Motor neuron (in vitro differentiated cells): Measurements from ENCODE around the gene OR2V2. TPM values are rescaled to one million over a fixed set of nuclear protein-coding genes. Genes with fewer than 3 reads are reported as not detected.
"Not testable (repeated sequence)": the region's sequence is repeated elsewhere in the genome, so short reads cannot be mapped to it uniquely, and the experiment has no call there.

Experiments used
- ATAC-seq, 8 experiments: fragments of 200-7000 bp; cut with Tn5 transposase; replicated peaks in 6 of 8; 2 replicates each; pipeline ENCODE4 v1.8.0; 2021; ENCODE audit warnings: mild to moderate bottlenecking in 8 of 8, moderate library complexity in 8 of 8
- H3K27ac ChIP-seq, 2 donors: fragments of 250-450 bp; sonication (Bioruptor Pico); 2 replicates each; pipeline ENCODE4 v1.9.0; 2021; ENCODE audit warnings: antibody characterized with exemption in 2 of 2, mild to moderate bottlenecking in 2 of 2, moderate library complexity in 1 of 2
- H3K4me1 ChIP-seq, 2 donors: fragments of 250-450 bp; sonication (Bioruptor Pico); replicated peaks in 1 of 2; 2 replicates each; pipeline ENCODE4 v1.6.1; 2021; ENCODE audit warnings: antibody characterized with exemption in 2 of 2, mild to moderate bottlenecking in 2 of 2, moderate library complexity in 1 of 2
- H3K4me3 ChIP-seq, 5 donors: fragments of 250-450 bp; sonication (Bioruptor Pico); 2 replicates each; pipeline ENCODE4 v1.9.0; 2021; ENCODE audit warnings: antibody characterized with exemption in 5 of 5, mild to moderate bottlenecking in 5 of 5, moderate library complexity in 4 of 5
- WGBS, 10 experiments: fragments of 450-650 bp; shearing (Covaris generic); methylation state at CpG; one replicate each; pipeline ENCODE4 v1.0.0; 2022; 5-methylcytosine and 5-hydroxymethylcytosine counted together
- in situ Hi-C, 9 experiments: fragments of 400-800 bp; cut with MboI; loops; one replicate each; pipeline ENCODE4 v1.15.0; 2021; ENCODE audit warnings: low sequenced_read_pairs in 9 of 9, low pct_unique_long_range_greater_than_20kb in 2 of 9; ENCODE audit not compliant: unreplicated experiment in 9 of 9
- total RNA-seq, 8 experiments: library from RNA; unstranded; fragments of 300-600 nt; gene quantifications; 2 replicates each; pipeline versions ENCODE4 v1.2.3 to v1.2.4, GENCODE V29; 2022

OR2V2 gene
- total RNA-seq, 8 experiments from 2014 or later, result 0.05 to 0.33 (median 0.13) TPM; not detected in 1

GRCh38 chr5:181159286-181160151 lies 12.1 kb downstream of the OR2V2 start:
- peak; percentile 61 to 93 (median 74) for ATAC-seq
- Histone ChIP-seq H3K4me1 (peaks cover 11 to 13% of the 10 kb centered on the region in 2 donors), H3K27ac (peak overlapping the region in 1 of 2 donors; percentile 91), H3K4me3 (no peak overlapping the region)
- in situ Hi-C loops, result no loop called here
- WGBS, 10 experiments, result 0 to 25% (median 1%) methylated on average over 2 to 6 of the region's 20 CpGs; no CpG with 5 or more reads in 2 of the 10 experiments

DNA sequence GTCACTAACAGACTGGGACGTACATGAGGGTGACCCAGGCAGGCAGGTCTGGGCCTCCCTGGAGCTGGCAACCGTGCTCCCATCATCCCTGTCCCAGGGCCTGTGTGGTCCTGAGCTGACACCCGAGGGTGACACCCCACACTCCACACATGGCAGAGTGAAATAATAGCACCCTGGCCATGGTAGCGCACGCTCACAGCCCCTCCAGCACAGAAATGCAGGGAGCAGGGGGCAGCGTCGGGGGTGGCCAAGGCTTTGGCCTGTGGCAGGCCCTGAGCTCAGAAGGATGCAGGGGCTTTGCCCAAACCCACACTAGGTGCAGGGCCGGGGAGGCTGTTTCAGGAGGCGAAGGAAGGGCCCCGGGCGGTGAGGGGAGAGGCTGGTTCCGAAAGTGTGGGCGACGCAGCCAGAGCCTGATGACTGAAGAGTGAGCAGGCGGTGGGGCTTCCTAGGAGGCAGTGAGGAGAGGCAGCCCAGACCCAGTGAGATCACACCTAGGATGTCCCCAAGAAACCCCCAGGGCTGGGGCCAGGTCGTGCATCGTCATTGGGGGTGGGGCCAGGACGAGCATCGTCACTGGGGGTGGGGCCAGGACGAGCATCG lies 12.9 kb downstream of the OR2V2 start:
- H3K27ac ChIP-seq, result peak overlapping the region; percentile 84 to 91

DNA sequence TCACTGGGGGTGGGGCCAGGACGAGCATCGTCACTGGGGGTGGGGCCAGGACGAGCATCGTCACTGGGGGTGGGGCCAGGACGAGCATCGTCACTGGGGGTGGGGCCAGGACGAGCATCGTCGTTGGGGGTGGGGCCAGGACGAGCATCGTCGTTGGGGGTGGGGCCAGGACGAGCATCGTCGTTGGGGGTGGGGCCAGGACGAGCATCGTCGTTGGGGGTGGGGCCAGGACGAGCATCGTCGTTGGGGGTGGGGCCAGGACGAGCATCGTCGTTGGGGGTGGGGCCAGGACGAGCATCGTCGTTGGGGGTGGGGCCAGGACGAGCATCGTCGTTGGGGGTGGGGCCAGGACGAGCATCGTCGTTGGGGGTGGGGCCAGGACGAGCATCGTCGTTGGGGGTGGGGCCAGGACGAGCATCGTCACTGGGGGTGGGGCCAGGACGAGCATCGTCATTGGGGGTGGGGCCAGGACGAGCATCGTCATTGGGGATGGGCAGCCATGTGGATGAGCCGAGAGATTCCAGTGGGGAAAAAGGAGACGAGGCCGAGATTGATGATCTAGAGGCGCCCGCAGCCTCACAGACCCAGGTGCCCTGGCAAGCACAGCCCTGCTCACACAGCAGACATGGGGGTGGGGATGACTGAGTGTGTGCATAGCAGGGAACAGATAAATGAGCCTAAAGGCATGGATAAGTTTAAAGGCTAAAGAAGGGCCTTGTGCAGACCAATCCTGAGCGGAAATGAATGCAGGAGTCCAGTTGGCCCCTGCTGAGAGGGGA lies 13.6 kb downstream of the OR2V2 start:
- peak in 7 of 8 experiments; percentile 18 to 78 (median 76) for ATAC-seq
- Histone ChIP-seq H3K27ac (peak overlapping the region; percentile 52 to 88), H3K4me3 (peak overlapping the region; percentile 13 to 27 (median 24)), H3K4me1 (peaks cover 11 to 13% of the 10 kb centered on the region in 2 donors)
- WGBS, 10 experiments, result 80 to 100% (median 83%) methylated on average over 1 of the region's 48 CpGs; no CpG with 5 or more reads in 7 of the 10 experiments
- in situ Hi-C loops, result not testable (repeated sequence)

More for the DNA sequence above, 12.9 kb downstream of the OR2V2 start:
- H3K4me3 ChIP-seq, result peak overlapping the region; percentile 10 to 32 (median 18)
- ATAC-seq, result peak; percentile 21 to 91 (median 88)
- in situ Hi-C loops, result no loop called here
- WGBS, 10 experiments, result 37 to 60% methylated on average over 2 to 3 of the region's 21 CpGs; no CpG with 5 or more reads in 8 of the 10 experiments
- peaks cover 11 to 13% of the 10 kb centered on the region in 2 donors for H3K4me1 ChIP-seq

DNA sequence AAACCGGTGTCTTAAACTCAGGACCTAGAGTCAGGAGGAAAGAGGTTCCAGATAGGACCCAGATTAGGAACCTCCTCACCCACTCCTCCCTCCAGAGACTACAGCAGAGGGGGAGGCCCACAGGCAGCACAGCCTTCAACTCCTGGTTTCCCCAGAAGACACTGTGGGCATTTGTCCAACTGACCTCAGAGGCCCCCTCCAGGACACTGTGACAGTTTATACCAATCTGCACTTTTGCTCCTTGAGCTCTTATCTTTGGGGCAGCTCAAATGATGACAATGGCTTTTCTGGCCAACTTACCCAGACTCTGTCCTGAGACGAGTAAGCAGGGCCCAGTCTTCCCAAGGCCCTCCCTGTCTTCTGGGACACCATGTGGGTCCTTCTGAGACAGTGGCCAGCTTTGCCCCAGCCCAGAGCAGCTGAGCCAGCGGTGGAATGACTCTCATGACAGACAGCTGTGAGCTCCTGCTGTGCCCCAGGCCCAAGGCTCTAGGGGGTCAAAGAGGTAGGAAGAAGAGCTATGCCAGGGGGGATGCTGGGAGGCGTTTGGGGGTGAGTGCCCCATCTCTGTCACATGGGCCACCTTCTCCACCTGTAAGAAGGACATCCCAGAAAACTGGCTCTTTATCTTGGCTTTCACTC lies 14.3 kb downstream of the OR2V2 start:
- peak in 3 of 8 experiments; percentile 1 to 6 (median 2) for ATAC-seq
- Histone ChIP-seq H3K27ac (peak overlapping the region; percentile 52 to 88), H3K4me3 (peak overlapping the region in 4 of 5 donors; percentile 13 to 27 (median 25)), H3K4me1 (peaks cover 11 to 13% of the 10 kb centered on the region in 2 donors)
- 20 to 67% (median 50%) methylated on average over 1 to 2 of the region's 4 CpGs; no CpG with 5 or more reads in 7 of the 10 experiments for WGBS, 10 experiments
- in situ Hi-C loops, result no loop called here

- WGBS, 10 experiments, result 19 to 87% (median 42%) methylated on average over 3 to 9 of the region's 16 CpGs; no CpG with 5 or more reads in 4 of the 10 experiments
- in situ Hi-C loops, result no loop called here
- ATAC-seq, result peak in 1 of 8 experiments; percentile 9
Measured at GRCh38 chr5:181163487-181164075, 16.2 kb downstream of the OR2V2 start.

GRCh38 chr5:181164076-181164952 lies 16.9 kb downstream of the OR2V2 start:
- ATAC-seq, result peak in 3 of 8 experiments; percentile 6 to 17 (median 16)

More at GRCh38 chr5:181163487-181164075, 16.2 kb downstream of the OR2V2 start:
- Histone ChIP-seq H3K4me1 (peaks cover 11 to 13% of the 10 kb centered on the region in 2 donors), H3K27ac (no peak overlapping the region), H3K4me3 (peak overlapping the region in 1 of 5 donors; percentile 21)

GRCh38 chr5:181166812-181167733 lies 19.7 kb downstream of the OR2V2 start:
- no peak overlapping the region for H3K27ac ChIP-seq
- in situ Hi-C loops, result no loop called here

More at GRCh38 chr5:181164076-181164952, 16.9 kb downstream of the OR2V2 start:
- 0 to 66% (median 27%) methylated on average over 1 to 20 of the region's 52 CpGs; no CpG with 5 or more reads in 4 of the 10 experiments for WGBS, 10 experiments
- no peak overlapping the region for H3K27ac ChIP-seq
- in situ Hi-C loops, result no loop called here
- H3K4me3 ChIP-seq, result peak overlapping the region in 1 of 5 donors; percentile 21
- peaks cover 11 to 13% of the 10 kb centered on the region in 2 donors for H3K4me1 ChIP-seq

GRCh38 chr5:181167814-181168488 lies 20.6 kb downstream of the OR2V2 start:
- Histone ChIP-seq H3K4me3 (no peak overlapping the region), H3K4me1 (no peaks in the 10 kb centered on the region), H3K27ac (no peak overlapping the region)
- ATAC-seq, result no peak
- in situ Hi-C loops, result no loop called here
- WGBS, 10 experiments, result 8 to 65% (median 29%) methylated on average over 1 to 10 of the region's 11 CpGs

More at GRCh38 chr5:181166812-181167733, 19.7 kb downstream of the OR2V2 start:
- WGBS, 10 experiments, result 17 to 98% (median 51%) methylated on average over 1 to 6 of the region's 6 CpGs
- no peaks in the 10 kb centered on the region for H3K4me1 ChIP-seq
- H3K4me3 ChIP-seq, result no peak overlapping the region
- ATAC-seq, result peak in 2 of 8 experiments; percentile 32 to 48

- no peak overlapping the region for H3K4me3 ChIP-seq
- WGBS, 10 experiments, result 9 to 51% (median 39%) methylated on average over 5 to 14 of the region's 14 CpGs
- no peak for ATAC-seq
Measured at GRCh38 chr5:181168595-181169118, 21.3 kb downstream of the OR2V2 start.

More at GRCh38 chr5:181168595-181169118, 21.3 kb downstream of the OR2V2 start:
- Histone ChIP-seq H3K4me1 (no peaks in the 10 kb centered on the region), H3K27ac (no peak overlapping the region)
- in situ Hi-C loops, result no loop called here
